Stimulated activated CD4-positive, alpha-beta T cell treated with anti-CD3 and anti-CD28 coated beads, Interleukin-15, amount 100 ng/mL, for 48 hours (primary cell): ENCODE results near the gene BCL11B.

Source experiments
- DNase-seq, 2 donors: peaks; one replicate each; pipeline ENCODE4 v3.0.0-alpha.2; 2020; ENCODE audit warnings: low read depth in 2 of 2

Gene BCL11B

GRCh38 chr14:99119554-99120525 lies 152.2 kb downstream of the BCL11B start:
- no peak for DNase-seq
